Measurements from ENCODE around the gene SLC35F5. TPM values are rescaled to one million over a fixed set of nuclear protein-coding genes. Genes with fewer than 3 reads are reported as not detected.

The SLC35F5 gene
- total and polyA plus RNA-seq, 2 of the 4 experiments (the other 2 are of a cell fraction): 30.5 to 93.4 TPM

DNA sequence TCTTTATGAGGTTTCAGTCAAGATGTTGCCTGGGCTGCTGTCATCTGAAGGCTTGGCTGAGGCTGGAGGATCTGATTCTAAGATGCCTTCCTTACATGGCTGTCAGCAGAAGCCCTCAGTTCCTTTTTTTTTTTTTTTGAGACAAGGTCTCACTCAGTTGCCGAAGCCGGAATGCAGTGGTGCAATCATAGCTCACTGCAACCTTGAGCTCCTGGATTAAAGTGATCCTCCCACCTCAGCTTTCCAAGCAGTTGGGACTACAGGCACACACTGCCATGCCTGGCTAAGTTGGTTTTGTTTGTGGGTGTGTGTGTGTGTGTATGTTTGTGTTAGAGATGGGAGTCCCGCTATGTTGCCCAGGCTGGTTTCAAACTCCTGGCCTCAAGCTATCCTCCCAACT lies 13.1 kb upstream of the SLC35F5 start:
- intact Hi-C loops (cut with micrococcal nuclease) (no loop called here), in situ Hi-C loops (cut with MboI; ENCODE audit: low sequenced_read_pairs) (no loop called here), dilution Hi-C loops (cut with HindIII; ENCODE audit: low sequenced_read_pairs, unreplicated experiment) (no loop called here)
- DNase-seq (no peak), ATAC-seq (ENCODE audit: low read depth) (no peak)
- Histone ChIP-seq H2AK5ac (ENCODE audit: low read depth, low read length) (no peak overlapping the region), H3K4me2 (ENCODE audit: low read depth, low read length) (no peak overlapping the region), H2BK5ac (ENCODE audit: low read depth, low read length, poor library complexity, severe bottlenecking) (no peak overlapping the region), H4K8ac (ENCODE audit: low read depth in 2 of 2, low read length in 2 of 2) (no peak overlapping the region), H3K4me1 (ENCODE audit: control insufficient read depth, insufficient read depth, low read length) (peaks cover 3% of the 10 kb centered on the region), H3K9me3 (ENCODE audit: control insufficient read depth, insufficient read depth, low read length) (no peaks in the 10 kb centered on the region; the same call in 1 of the 2 replicates), H3K27me3 (ENCODE audit: control insufficient read depth, insufficient read depth, low read length) (no peaks in the 10 kb centered on the region), H3K4ac (ENCODE audit: low read depth, low read length) (no peak overlapping the region), H3K27ac (ENCODE audit: insufficient read depth, low read length) (no peak overlapping the region), H3K9ac (ENCODE audit: low read depth, low read length) (no peak overlapping the region), H3K79me1 (ENCODE audit: low read depth in 1 of 2, low read length in 2 of 2) (no peaks in the 10 kb centered on the region), H2AFZ (replicated peaks; ENCODE audit: low read length, poor library complexity) (no peak overlapping the region), H3K23ac (ENCODE audit: low read depth, low read length) (no peak overlapping the region), H2BK15ac (ENCODE audit: low read depth, low read length) (no peak overlapping the region), H3K56ac (ENCODE audit: extremely low read depth, insufficient read depth, low read length) (no peak overlapping the region), H4K5ac (ENCODE audit: low read depth, low read length) (no peak overlapping the region), H4K91ac (ENCODE audit: insufficient read depth, low read depth, low read length) (no peak overlapping the region), H2AK9ac (replicated peaks; ENCODE audit: low read depth, low read length, poor library complexity) (no peak overlapping the region), H3K9me1 (ENCODE audit: insufficient read depth, low read length) (no peaks in the 10 kb centered on the region), H3K4me3 (ENCODE audit: insufficient read depth, low read depth, low read length) (no peak overlapping the region), H2BK120ac (ENCODE audit: low read depth, low read length) (no peak overlapping the region), H2BK20ac (ENCODE audit: low read depth, low read length) (no peak overlapping the region), H3K18ac (ENCODE audit: low read depth, low read length) (no peak overlapping the region), H4K20me1 (ENCODE audit: insufficient read depth, low read length) (no peaks in the 10 kb centered on the region), H3K14ac (replicated peaks; ENCODE audit: low read depth, low read length) (no peak overlapping the region), H3K36me3 (ENCODE audit: control insufficient read depth, insufficient read depth, low read length) (no peaks in the 10 kb centered on the region)
- BruUV-seq (replicated peaks): no TSS peak
- TF ChIP-seq MAFK (IDR thresholded peaks at IDR 0.05; ENCODE audit: low read depth, low read length) (no peak), MAZ (IDR thresholded peaks at IDR 0.05; ENCODE audit: borderline replicate concordance, low read depth, low read length) (no peak), BHLHE40 (IDR thresholded peaks at IDR 0.05; ENCODE audit: low read depth, low read length) (no peak), FOS (IDR thresholded peaks at IDR 0.05; ENCODE audit: low read depth, low read length) (no peak), RFX5 (IDR thresholded peaks at IDR 0.05; ENCODE audit: low read depth, low read length) (no peak)
- TF ChIP-seq, protein P1, sequence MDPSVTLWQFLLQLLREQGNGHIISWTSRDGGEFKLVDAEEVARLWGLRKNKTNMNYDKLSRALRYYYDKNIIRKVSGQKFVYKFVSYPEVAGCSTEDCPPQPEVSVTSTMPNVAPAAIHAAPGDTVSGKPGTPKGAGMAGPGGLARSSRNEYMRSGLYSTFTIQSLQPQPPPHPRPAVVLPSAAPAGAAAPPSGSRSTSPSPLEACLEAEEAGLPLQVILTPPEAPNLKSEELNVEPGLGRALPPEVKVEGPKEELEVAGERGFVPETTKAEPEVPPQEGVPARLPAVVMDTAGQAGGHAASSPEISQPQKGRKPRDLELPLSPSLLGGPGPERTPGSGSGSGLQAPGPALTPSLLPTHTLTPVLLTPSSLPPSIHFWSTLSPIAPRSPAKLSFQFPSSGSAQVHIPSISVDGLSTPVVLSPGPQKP (IDR thresholded peaks at IDR 0.05; ENCODE audit: borderline replicate concordance, low read depth, low read length): no peak
- TF ChIP-seq, protein P2, sequence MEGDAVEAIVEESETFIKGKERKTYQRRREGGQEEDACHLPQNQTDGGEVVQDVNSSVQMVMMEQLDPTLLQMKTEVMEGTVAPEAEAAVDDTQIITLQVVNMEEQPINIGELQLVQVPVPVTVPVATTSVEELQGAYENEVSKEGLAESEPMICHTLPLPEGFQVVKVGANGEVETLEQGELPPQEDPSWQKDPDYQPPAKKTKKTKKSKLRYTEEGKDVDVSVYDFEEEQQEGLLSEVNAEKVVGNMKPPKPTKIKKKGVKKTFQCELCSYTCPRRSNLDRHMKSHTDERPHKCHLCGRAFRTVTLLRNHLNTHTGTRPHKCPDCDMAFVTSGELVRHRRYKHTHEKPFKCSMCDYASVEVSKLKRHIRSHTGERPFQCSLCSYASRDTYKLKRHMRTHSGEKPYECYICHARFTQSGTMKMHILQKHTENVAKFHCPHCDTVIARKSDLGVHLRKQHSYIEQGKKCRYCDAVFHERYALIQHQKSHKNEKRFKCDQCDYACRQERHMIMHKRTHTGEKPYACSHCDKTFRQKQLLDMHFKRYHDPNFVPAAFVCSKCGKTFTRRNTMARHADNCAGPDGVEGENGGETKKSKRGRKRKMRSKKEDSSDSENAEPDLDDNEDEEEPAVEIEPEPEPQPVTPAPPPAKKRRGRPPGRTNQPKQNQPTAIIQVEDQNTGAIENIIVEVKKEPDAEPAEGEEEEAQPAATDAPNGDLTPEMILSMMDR (conservative IDR thresholded peaks at IDR 0.05; ENCODE audit: low read depth, low read length): no peak
- CTCF ChIA-PET: interaction anchor here (1.5 kb wide), 1 partner anchor 13 kb away, joined by 3 read pairs; the partner anchor contains the start of gene SLC35F5
- POLR2A ChIA-PET (ENCODE audit: unreplicated experiment): no interaction called here
- no CpG with 5 or more reads among the region's 3 CpGs for WGBS, 2 experiments (ENCODE audit: extremely low coverage in 2 of 2, insufficient read length in 1 of 2)
